ENCODE measurements around the gene ATF4. TPM values are rescaled to one million over a fixed set of nuclear protein-coding genes. Genes with fewer than 3 reads are reported as not detected.

ATF4 gene
- total and polyA plus RNA-seq, 2 donors (not counting 3 experiments of a cell fraction or from before 2014, with no cell fraction given) = 312 to 668 TPM

DNA sequence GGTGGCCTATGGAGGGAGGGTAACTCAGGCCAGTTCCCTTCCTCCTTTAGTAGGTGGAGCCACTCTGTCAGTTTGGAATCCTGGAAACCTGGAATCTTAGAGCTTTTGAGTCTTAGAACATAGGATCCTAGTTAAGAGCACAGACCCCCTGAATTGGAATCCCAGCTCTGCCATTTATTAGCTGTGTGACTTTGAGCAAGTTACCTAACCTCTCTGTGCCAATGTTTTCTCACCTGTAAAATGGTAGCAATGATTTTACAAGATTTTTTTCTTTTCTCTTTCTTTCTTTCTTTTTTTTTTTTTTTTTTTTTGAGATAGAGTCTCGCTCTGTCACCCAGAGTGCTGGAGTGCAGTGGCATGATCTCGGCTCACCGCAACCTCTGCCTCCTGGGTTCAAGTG lies 33.1 kb downstream of the ATF4 start:
- Histone ChIP-seq H3K79me2 (ENCODE audit: control insufficient read depth, insufficient read depth, low read length) (no peaks in the 10 kb centered on the region), H3K9ac (replicated peaks; ENCODE audit: extremely low read depth, insufficient read depth, low read length) (no peak overlapping the region), H3K4me3 (replicated peaks in 1 of 3; ENCODE audit: insufficient read depth in 1 of 3, low read depth in 1 of 3, low read length in 3 of 3) (no peak overlapping the region), H4K20me1 (replicated peaks; ENCODE audit: control insufficient read depth, extremely low read depth, insufficient read depth, low read length) (no peaks in the 10 kb centered on the region), H3K27ac (ENCODE audit: insufficient read depth, low read depth, low read length) (no peak overlapping the region), H3K9me3 (replicated peaks; ENCODE audit: control insufficient read depth, insufficient read depth, low read length) (no peaks in the 10 kb centered on the region), H3K9me1 (replicated peaks; ENCODE audit: control insufficient read depth, extremely low read depth, insufficient read depth, low read length) (no peaks in the 10 kb centered on the region), H3K4me2 (ENCODE audit: insufficient read depth, low read length) (no peak overlapping the region), H3K4me1 (ENCODE audit: control insufficient read depth, extremely low read depth, insufficient read depth, low read length) (no peaks in the 10 kb centered on the region), H3K36me3 (ENCODE audit: control insufficient read depth in 2 of 2, extremely low read depth in 1 of 2, insufficient read depth in 2 of 2, low read length in 2 of 2) (no peaks in the 10 kb centered on the region), H2AFZ (ENCODE audit: low read depth, low read length) (no peak overlapping the region), H3K27me3 (ENCODE audit: control insufficient read depth in 2 of 2, insufficient read depth in 2 of 2, low read length in 2 of 2) (peaks cover 20 to 25% of the 10 kb centered on the region in 2 experiments)
- ChIA-PET POLR2A (interaction anchor here (0.7 kb wide), 1 partner anchor 234 kb away, joined by 5 read pairs; no protein-coding TSS in a partner anchor), CTCF (interaction anchor here (0.7 to 0.9 kb wide), 2 partner anchors 10 to 380 kb away, joined by 3 read pairs; no protein-coding TSS in a partner anchor)
- BruUV-seq (replicated peaks) = no TSS peak
- TF ChIP-seq JUN (IDR thresholded peaks at IDR 0.05; ENCODE audit: borderline replicate concordance, insufficient read depth, insufficient read length, low read depth) = no peak
- TF ChIP-seq, protein P1, sequence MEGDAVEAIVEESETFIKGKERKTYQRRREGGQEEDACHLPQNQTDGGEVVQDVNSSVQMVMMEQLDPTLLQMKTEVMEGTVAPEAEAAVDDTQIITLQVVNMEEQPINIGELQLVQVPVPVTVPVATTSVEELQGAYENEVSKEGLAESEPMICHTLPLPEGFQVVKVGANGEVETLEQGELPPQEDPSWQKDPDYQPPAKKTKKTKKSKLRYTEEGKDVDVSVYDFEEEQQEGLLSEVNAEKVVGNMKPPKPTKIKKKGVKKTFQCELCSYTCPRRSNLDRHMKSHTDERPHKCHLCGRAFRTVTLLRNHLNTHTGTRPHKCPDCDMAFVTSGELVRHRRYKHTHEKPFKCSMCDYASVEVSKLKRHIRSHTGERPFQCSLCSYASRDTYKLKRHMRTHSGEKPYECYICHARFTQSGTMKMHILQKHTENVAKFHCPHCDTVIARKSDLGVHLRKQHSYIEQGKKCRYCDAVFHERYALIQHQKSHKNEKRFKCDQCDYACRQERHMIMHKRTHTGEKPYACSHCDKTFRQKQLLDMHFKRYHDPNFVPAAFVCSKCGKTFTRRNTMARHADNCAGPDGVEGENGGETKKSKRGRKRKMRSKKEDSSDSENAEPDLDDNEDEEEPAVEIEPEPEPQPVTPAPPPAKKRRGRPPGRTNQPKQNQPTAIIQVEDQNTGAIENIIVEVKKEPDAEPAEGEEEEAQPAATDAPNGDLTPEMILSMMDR (IDR thresholded peaks at IDR 0.05; ENCODE audit: extremely low read depth in 1 of 2, insufficient read depth in 1 of 2, low read depth in 1 of 2, low read length in 2 of 2) = no peak
- no peak for TF ChIP-seq MYC (IDR thresholded peaks at IDR 0.05; ENCODE audit: low read depth, low read length)
- no peak for TF ChIP-seq GATA2 (IDR thresholded peaks at IDR 0.05; ENCODE audit: insufficient read depth, insufficient read length, low read depth, low read length)
- TF ChIP-seq POLR2AphosphoS5 (IDR thresholded peaks at IDR 0.05; ENCODE audit: insufficient read depth, low read depth, low read length) = no peak
- TF ChIP-seq POLR2A (IDR thresholded peaks at IDR 0.05; ENCODE audit: low read depth, low read length) = no peak
- no peak for TF ChIP-seq EZH2 (IDR thresholded peaks at IDR 0.05; ENCODE audit: borderline replicate concordance, low read depth, low read length, severe bottlenecking)
- no peak for TF ChIP-seq FOS (IDR thresholded peaks at IDR 0.05; ENCODE audit: borderline replicate concordance, insufficient read depth, low read length)
- TF ChIP-seq, protein P2, sequence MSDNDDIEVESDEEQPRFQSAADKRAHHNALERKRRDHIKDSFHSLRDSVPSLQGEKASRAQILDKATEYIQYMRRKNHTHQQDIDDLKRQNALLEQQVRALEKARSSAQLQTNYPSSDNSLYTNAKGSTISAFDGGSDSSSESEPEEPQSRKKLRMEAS (IDR thresholded peaks at IDR 0.05; ENCODE audit: insufficient read depth, insufficient read length) = no peak
- DNase-seq (ENCODE audit: low read depth, low spot score) (no peak), FAIRE-seq (no peak)
- dilution Hi-C loops (cut with MboI; ENCODE audit: extremely low pct_ligation_motif_present, low sequenced_read_pairs) (loop anchor here (25.0 kb wide), 1 partner anchor 459 kb away; no protein-coding TSS in a partner anchor), intact Hi-C loops (cut with micrococcal nuclease) (no loop called here)
